Left forelimb (tissue), 1 donor: ENCODE data around the gene ZNF561.

ENCODE experiments used
- DNase-seq: peaks from one replicate; pipeline ENCODE4 v3.0.0-alpha.2; 2018; ENCODE audit warnings: low spot score

Gene ZNF561

DNA sequence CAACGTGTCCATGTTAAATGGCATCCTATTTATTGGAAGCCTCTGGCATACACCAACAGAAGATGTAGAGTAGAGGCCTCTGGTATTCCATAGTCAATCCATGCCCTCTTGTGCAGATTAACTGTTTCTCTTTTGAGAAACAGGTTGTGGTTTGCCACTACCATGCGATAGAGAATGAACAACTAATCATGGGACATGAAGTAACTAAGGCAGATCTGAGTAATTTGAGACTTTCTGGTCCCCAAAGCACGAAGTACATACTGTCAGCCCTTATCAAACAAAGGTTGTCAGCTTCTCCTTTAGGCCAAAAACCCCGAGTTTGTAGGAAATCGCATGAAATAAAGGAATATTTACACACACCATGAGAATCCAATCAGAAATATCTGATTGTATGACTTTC lies 40.3 kb downstream of the ZNF561 start:
- no peak for DNase-seq

DNA sequence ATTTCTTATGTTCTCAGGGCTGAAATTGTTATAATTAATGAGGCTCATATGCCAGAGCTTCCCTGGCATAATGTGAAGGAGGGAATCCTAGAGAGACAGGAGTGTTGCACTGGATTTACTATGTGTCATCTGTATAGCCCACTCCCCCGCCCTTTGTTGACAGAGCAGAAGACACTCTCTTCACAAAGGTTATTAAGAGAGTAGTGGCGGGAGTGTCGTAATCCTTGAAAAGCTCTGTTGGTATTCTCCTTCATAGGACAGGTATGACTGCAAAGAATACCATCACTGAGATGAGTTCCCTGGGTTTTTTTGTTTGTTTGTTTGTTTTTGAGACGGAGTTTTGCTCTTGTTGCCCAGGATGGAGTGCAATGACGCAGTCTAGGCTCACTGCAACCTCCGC lies 50.8 kb downstream of the ZNF561 start:
- DNase-seq, result no peak

GRCh38 chr19:9566729-9567128 lies 54.3 kb downstream of the ZNF561 start:
- no peak for DNase-seq

DNA sequence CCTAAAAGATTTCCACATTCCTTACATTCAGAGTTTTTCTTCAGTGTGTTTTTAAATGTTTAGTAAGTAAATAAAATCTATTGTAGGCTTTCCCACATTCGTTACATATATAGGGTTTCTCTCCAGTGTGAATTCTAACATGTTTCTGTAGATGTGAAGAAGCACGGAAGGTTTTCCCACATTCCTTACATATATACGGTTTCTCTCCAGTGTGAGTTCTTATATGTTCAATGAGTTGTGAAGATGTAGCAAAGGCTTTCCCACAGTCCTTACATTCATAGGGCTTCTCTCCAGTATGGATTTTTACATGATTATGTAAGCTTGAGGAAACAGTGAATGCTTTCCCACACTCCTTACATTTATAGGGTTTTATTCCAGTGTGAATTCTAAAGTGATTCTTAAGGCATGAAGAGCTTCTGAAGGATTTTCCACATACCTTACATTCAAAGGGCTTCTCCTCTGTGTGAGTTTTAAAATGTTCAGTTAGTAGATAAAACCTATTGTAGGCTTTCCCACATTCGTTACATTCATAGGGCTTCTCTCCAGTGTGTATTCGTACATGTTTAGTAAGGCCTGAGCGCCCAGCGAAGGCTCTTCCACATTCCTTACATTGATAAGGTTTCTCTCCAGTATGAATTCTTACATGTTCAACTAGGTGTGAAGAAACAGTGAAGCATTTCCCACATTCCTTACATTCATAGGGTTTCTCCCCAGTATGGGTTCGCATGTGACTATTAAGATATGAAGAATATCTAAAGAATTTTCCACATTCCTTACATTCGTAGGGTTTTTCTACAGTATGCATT lies 54.9 kb downstream of the ZNF561 start:
- DNase-seq, result no peak
